SK-N-SH treated with all-trans-retinoic acid at 6 μM for 48 hours (cell line): ENCODE measurements around the gene EGLN2.

Source experiments
- CSRNP3 ChIP-seq: fragments of 250-450 bp; sonication (Bioruptor Pico); IDR thresholded peaks from 2 replicates; pipeline ENCODE4 v1.5.1; 2021; ENCODE audit warnings: mild to moderate bottlenecking, moderate library complexity
- ISL1 ChIP-seq: fragments of 250-450 bp; sonication (Bioruptor Pico); IDR thresholded peaks from 2 replicates; pipeline ENCODE4 v2.1.2; 2022; ENCODE audit warnings: mild to moderate bottlenecking, moderate library complexity
- ZNF565 ChIP-seq: fragments of 450-650 bp; formaldehyde crosslinking; conservative IDR thresholded peaks from 2 replicates; pipeline ENCODE4 v1.5.0; 2020; ENCODE audit warnings: low read depth, mild to moderate bottlenecking, moderate library complexity
- TF ChIP-seq, protein P1 (sequence below): fragments of 250-450 bp; sonication (Bioruptor Pico); IDR thresholded peaks from 2 replicates; pipeline ENCODE4 v1.5.0; 2020; ENCODE audit warnings: mild to moderate bottlenecking, moderate library complexity

- no peak for TF ChIP-seq ZNF565 (CRISPR knock-in tag)
- TF ChIP-seq, protein P1, sequence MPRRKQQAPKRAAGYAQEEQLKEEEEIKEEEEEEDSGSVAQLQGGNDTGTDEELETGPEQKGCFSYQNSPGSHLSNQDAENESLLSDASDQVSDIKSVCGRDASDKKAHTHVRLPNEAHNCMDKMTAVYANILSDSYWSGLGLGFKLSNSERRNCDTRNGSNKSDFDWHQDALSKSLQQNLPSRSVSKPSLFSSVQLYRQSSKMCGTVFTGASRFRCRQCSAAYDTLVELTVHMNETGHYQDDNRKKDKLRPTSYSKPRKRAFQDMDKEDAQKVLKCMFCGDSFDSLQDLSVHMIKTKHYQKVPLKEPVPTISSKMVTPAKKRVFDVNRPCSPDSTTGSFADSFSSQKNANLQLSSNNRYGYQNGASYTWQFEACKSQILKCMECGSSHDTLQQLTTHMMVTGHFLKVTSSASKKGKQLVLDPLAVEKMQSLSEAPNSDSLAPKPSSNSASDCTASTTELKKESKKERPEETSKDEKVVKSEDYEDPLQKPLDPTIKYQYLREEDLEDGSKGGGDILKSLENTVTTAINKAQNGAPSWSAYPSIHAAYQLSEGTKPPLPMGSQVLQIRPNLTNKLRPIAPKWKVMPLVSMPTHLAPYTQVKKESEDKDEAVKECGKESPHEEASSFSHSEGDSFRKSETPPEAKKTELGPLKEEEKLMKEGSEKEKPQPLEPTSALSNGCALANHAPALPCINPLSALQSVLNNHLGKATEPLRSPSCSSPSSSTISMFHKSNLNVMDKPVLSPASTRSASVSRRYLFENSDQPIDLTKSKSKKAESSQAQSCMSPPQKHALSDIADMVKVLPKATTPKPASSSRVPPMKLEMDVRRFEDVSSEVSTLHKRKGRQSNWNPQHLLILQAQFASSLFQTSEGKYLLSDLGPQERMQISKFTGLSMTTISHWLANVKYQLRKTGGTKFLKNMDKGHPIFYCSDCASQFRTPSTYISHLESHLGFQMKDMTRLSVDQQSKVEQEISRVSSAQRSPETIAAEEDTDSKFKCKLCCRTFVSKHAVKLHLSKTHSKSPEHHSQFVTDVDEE: no peak
- no peak for TF ChIP-seq CSRNP3
- TF ChIP-seq ISL1 (CRISPR knock-in tag): no peak
Measured at GRCh38 chr19:40781140-40781539, 17.9 kb upstream of the EGLN2 start.
